H1 (cell line): ENCODE results near the gene KISS1.

Source experiments
- BACH1 ChIP-seq: IDR thresholded peaks from 2 replicates; pipeline ENCODE4 v1.6.1; 2012; ENCODE audit warnings: low read length, improper control_type of control experiment
- EGR1 ChIP-seq: IDR thresholded peaks from 2 replicates; pipeline ENCODE4 v1.6.1; 2011; ENCODE audit warnings: low read depth, low read length, borderline replicate concordance
- EP300 ChIP-seq, 2 experiments: IDR thresholded peaks; 1 replicate in 1 of 2; 2 replicates in 1 of 2; pipeline ENCODE4 v1.6.1; 2011 to 2012; ENCODE audit warnings: low read depth in 2 of 2, low read length in 2 of 2, mild to moderate bottlenecking in 2 of 2, borderline replicate concordance in 1 of 2, inconsistent platforms in 1 of 2, moderate library complexity in 1 of 2
- GTF2F1 ChIP-seq: IDR thresholded peaks from 2 replicates; pipeline ENCODE4 v1.6.1; 2012; ENCODE audit warnings: low read depth, low read length, improper control_type of control experiment, borderline replicate concordance
- JUND ChIP-seq: IDR thresholded peaks from 2 replicates; pipeline ENCODE4 v1.6.1; 2011; ENCODE audit warnings: mild to moderate bottlenecking, improper control_type of control experiment, low read length
- KDM1A ChIP-seq: fragments of 200-600, 300-600 bp; sonication (generic); IDR thresholded peaks from 2 replicates; pipeline ENCODE4 v1.7.1; 2016; ENCODE audit warnings: mild to moderate bottlenecking, low read length, borderline replicate concordance
- POLR2AphosphoS5 ChIP-seq: IDR thresholded peaks from 2 replicates; pipeline ENCODE4 v1.6.1; 2011; ENCODE audit warnings: low read depth, low read length
- RFX5 ChIP-seq: IDR thresholded peaks from 2 replicates; pipeline ENCODE4 v1.6.1; 2011; ENCODE audit warnings: low read depth, low read length, improper control_type of control experiment, borderline replicate concordance
- SAP30 ChIP-seq: fragments of 300-600 bp; sonication (generic); IDR thresholded peaks from 2 replicates; pipeline ENCODE4 v1.7.1; 2012; ENCODE audit warnings: low read length, moderate library complexity, mild to moderate bottlenecking, inconsistent platforms; ENCODE audit not compliant: insufficient read depth, insufficient replicate concordance
- TAF1 ChIP-seq: IDR thresholded peaks from 2 replicates; pipeline ENCODE4 v1.6.1; 2011; ENCODE audit warnings: mild to moderate bottlenecking, low read depth, low read length
- TBP ChIP-seq: IDR thresholded peaks from 2 replicates; pipeline ENCODE4 v1.6.1; 2011; ENCODE audit warnings: low read depth, low read length, improper control_type of control experiment
- TCF12 ChIP-seq: IDR thresholded peaks from 2 replicates; pipeline ENCODE4 v1.6.1; 2011; ENCODE audit warnings: low read depth, mild to moderate bottlenecking, low read length
- ZNF274 ChIP-seq: IDR thresholded peaks from 2 replicates; pipeline ENCODE4 v1.7.0; 2012; ENCODE audit warnings: low read length, borderline replicate concordance; ENCODE audit errors: extremely low read depth
- TF ChIP-seq, protein P1 (sequence below), 3 experiments: IDR thresholded peaks; 1 replicate in 2 of 3; 2 replicates in 1 of 3; pipeline versions ENCODE4 v1.5.1 to v1.6.1; 2011; ENCODE audit warnings: low read length in 3 of 3, mild to moderate bottlenecking in 3 of 3, inconsistent platforms in 2 of 3, low read depth in 1 of 3, moderate library complexity in 1 of 3; ENCODE audit not compliant: insufficient read depth in 1 of 3; ENCODE audit errors: control extremely low read depth in 1 of 3

DNA sequence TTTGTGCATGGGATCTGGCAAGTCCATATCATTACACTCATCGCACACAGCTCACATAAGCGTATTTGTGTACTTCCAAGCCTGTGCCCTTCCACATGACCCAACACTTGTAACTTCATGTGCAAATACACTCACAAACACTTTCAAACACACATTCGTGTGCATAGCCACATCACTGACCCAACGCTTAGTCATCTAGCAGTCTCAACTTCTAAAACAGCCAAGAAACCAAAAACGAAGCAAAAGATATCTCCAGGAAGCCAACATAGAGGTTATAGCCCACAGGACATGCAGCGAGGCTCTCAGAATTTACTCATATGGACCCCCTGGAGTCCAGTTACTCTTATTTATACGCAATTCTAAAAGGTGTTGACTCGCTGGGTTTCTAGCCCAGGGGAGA, 28.4 kb upstream of the KISS1 start:
- TF ChIP-seq EP300 (IDR thresholded peaks at IDR 0.05; ENCODE audit: borderline replicate concordance in 1 of 2, low read depth in 2 of 2, low read length in 2 of 2): no peak
- TF ChIP-seq, protein P1, sequence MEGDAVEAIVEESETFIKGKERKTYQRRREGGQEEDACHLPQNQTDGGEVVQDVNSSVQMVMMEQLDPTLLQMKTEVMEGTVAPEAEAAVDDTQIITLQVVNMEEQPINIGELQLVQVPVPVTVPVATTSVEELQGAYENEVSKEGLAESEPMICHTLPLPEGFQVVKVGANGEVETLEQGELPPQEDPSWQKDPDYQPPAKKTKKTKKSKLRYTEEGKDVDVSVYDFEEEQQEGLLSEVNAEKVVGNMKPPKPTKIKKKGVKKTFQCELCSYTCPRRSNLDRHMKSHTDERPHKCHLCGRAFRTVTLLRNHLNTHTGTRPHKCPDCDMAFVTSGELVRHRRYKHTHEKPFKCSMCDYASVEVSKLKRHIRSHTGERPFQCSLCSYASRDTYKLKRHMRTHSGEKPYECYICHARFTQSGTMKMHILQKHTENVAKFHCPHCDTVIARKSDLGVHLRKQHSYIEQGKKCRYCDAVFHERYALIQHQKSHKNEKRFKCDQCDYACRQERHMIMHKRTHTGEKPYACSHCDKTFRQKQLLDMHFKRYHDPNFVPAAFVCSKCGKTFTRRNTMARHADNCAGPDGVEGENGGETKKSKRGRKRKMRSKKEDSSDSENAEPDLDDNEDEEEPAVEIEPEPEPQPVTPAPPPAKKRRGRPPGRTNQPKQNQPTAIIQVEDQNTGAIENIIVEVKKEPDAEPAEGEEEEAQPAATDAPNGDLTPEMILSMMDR (IDR thresholded peaks at IDR 0.05; ENCODE audit: control extremely low read depth in 1 of 3, insufficient read depth in 1 of 3, low read depth in 1 of 3, low read length in 3 of 3): no peak
- TF ChIP-seq EGR1: no peak
- no peak for TF ChIP-seq KDM1A
- no peak for TF ChIP-seq POLR2AphosphoS5
- no peak for TF ChIP-seq TBP
- no peak for TF ChIP-seq BACH1
- TF ChIP-seq SAP30: no peak
- TF ChIP-seq JUND: no peak
- TF ChIP-seq RFX5: no peak
- TF ChIP-seq TAF1: no peak
- no peak for TF ChIP-seq ZNF274
- no peak for TF ChIP-seq GTF2F1
- no peak for TF ChIP-seq TCF12
